Suprapubic skin (tissue), 3 donors: Measurements from ENCODE around the gene TARBP1.

Experiments
- POLR2AphosphoS5 ChIP-seq, 3 donors: sonication (generic); formaldehyde crosslinking; IDR thresholded peaks; one replicate each; pipeline ENCODE4 v1.6.1; 2017; ENCODE audit warnings: antibody characterized with exemption in 3 of 3
- TF ChIP-seq, protein P1 (sequence below), 2 donors: fragments of 200-600 bp in 1 of 2; fragments of 450-650 bp in 1 of 2; sonication (generic) in 1 of 2; IDR thresholded peaks; one replicate each; pipeline ENCODE4 v1.5.1; 2016 to 2019; ENCODE audit warnings: antibody characterized with exemption in 2 of 2, mild to moderate bottlenecking in 1 of 2, moderate library complexity in 1 of 2

DNA sequence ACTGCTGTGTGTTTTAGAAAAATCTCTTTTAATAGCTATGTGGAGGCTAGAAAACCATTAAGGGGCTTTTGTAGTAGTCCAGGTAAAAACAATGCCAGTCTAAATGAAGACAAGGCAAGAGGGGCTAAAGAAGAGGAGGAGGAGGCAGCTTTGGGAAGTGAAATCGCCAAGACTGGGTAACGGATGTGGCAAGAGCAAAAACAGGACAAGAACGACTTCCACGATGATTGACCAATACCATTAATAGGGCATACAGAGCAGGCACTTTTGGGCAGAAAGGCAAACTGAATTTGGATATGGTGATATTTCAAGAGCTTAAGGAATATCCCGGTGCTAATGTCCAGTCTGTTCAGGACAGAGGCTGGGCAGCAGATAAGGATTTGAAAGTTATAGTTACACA, 83.7 kb downstream of the TARBP1 start:
- TF ChIP-seq, protein P1, sequence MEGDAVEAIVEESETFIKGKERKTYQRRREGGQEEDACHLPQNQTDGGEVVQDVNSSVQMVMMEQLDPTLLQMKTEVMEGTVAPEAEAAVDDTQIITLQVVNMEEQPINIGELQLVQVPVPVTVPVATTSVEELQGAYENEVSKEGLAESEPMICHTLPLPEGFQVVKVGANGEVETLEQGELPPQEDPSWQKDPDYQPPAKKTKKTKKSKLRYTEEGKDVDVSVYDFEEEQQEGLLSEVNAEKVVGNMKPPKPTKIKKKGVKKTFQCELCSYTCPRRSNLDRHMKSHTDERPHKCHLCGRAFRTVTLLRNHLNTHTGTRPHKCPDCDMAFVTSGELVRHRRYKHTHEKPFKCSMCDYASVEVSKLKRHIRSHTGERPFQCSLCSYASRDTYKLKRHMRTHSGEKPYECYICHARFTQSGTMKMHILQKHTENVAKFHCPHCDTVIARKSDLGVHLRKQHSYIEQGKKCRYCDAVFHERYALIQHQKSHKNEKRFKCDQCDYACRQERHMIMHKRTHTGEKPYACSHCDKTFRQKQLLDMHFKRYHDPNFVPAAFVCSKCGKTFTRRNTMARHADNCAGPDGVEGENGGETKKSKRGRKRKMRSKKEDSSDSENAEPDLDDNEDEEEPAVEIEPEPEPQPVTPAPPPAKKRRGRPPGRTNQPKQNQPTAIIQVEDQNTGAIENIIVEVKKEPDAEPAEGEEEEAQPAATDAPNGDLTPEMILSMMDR (IDR thresholded peaks at IDR 0.05), result no peak
- no peak for TF ChIP-seq POLR2AphosphoS5 (IDR thresholded peaks at IDR 0.05)
